ENCODE measurements around the gene GPRIN3. TPM values are rescaled to one million over a fixed set of nuclear protein-coding genes. Genes with fewer than 3 reads are reported as not detected.

GPRIN3 gene
- total and polyA plus RNA-seq, 10 of the 15 experiments (the other 5 are each of a cell fraction or from before 2014, with no cell fraction given), result under 0.01 to 0.05 (median 0.01) TPM; not detected in 6

DNA sequence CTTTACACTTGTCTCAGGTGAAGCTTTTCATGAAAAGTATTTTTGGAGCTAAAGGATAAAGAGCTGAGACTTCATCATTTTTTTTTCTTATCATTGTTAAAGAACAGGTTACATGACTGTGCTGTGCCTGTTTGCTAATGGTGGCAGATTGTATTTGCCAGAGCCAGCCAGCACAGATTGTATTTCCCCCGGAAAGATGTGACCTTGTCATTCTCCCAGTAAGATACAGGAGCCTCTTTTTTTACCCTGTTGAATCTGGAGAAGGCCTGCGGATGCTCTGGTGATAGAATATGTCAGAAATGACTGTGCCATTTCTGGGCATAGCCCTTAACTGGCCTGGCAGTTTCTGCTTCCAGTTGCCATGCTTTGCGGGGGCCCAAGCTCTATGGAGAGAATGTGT lies 91.9 kb downstream of the GPRIN3 start:
- no peaks in the 10 kb centered on the region for H3K79me2 ChIP-seq (ENCODE audit: control insufficient read depth, insufficient read depth, low read length)
- no peaks in the 10 kb centered on the region for H3K36me3 ChIP-seq (ENCODE audit: control insufficient read depth in 2 of 2, insufficient read depth in 2 of 2, low read length in 1 of 2)
- no peaks in the 10 kb centered on the region for H3K9me3 ChIP-seq (replicated peaks; ENCODE audit: control insufficient read depth, insufficient read depth, low read length)
- in situ Hi-C loops (cut with MboI), result no loop called here
- H3K9ac ChIP-seq (ENCODE audit: control insufficient read depth, insufficient read depth, low read length), result no peak overlapping the region
- H3K4me1 ChIP-seq (ENCODE audit: control insufficient read depth, insufficient read depth, low read length), result no peaks in the 10 kb centered on the region
- H3K27ac ChIP-seq (ENCODE audit: control insufficient read depth, insufficient read depth), result no peak overlapping the region
- RAD21 ChIA-PET (ENCODE audit: unreplicated experiment), result no interaction called here
- TF ChIP-seq SPI1 (IDR thresholded peaks at IDR 0.05; ENCODE audit: borderline replicate concordance, insufficient read depth, low read depth, low read length), result no peak
- TF ChIP-seq, protein P1, sequence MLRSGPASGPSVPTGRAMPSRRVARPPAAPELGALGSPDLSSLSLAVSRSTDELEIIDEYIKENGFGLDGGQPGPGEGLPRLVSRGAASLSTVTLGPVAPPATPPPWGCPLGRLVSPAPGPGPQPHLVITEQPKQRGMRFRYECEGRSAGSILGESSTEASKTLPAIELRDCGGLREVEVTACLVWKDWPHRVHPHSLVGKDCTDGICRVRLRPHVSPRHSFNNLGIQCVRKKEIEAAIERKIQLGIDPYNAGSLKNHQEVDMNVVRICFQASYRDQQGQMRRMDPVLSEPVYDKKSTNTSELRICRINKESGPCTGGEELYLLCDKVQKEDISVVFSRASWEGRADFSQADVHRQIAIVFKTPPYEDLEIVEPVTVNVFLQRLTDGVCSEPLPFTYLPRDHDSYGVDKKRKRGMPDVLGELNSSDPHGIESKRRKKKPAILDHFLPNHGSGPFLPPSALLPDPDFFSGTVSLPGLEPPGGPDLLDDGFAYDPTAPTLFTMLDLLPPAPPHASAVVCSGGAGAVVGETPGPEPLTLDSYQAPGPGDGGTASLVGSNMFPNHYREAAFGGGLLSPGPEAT (IDR thresholded peaks at IDR 0.05; ENCODE audit: low read depth), result no peak
- TF ChIP-seq, protein P2, sequence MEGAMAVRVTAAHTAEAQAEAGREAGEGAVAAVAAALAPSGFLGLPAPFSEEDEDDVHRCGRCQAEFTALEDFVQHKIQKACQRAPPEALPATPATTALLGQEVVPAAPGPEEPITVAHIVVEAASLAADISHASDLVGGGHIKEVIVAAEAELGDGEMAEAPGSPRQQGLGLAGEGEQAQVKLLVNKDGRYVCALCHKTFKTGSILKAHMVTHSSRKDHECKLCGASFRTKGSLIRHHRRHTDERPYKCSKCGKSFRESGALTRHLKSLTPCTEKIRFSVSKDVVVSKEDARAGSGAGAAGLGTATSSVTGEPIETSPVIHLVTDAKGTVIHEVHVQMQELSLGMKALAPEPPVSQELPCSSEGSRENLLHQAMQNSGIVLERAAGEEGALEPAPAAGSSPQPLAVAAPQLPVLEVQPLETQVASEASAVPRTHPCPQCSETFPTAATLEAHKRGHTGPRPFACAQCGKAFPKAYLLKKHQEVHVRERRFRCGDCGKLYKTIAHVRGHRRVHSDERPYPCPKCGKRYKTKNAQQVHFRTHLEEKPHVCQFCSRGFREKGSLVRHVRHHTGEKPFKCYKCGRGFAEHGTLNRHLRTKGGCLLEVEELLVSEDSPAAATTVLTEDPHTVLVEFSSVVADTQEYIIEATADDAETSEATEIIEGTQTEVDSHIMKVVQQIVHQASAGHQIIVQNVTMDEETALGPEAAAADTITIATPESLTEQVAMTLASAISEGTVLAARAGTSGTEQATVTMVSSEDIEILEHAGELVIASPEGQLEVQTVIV (IDR thresholded peaks at IDR 0.05; ENCODE audit: borderline replicate concordance, partially characterized antibody), result no peak
- TF ChIP-seq BACH1 (IDR thresholded peaks at IDR 0.05; ENCODE audit: borderline replicate concordance), result no peak
- TF ChIP-seq, protein P3, sequence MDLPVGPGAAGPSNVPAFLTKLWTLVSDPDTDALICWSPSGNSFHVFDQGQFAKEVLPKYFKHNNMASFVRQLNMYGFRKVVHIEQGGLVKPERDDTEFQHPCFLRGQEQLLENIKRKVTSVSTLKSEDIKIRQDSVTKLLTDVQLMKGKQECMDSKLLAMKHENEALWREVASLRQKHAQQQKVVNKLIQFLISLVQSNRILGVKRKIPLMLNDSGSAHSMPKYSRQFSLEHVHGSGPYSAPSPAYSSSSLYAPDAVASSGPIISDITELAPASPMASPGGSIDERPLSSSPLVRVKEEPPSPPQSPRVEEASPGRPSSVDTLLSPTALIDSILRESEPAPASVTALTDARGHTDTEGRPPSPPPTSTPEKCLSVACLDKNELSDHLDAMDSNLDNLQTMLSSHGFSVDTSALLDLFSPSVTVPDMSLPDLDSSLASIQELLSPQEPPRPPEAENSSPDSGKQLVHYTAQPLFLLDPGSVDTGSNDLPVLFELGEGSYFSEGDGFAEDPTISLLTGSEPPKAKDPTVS (IDR thresholded peaks at IDR 0.05; ENCODE audit: low read depth, low read length), result no peak
- no TSS peak for BruUV-seq (replicated peaks)
- SMC1A ChIA-PET (ENCODE audit: uncharacterized antibody, unreplicated experiment), result interaction anchor here (1.2 kb wide), 1 partner anchor 11 kb away, joined by 3 read pairs; no protein-coding TSS in a partner anchor
- H3K4me3 ChIP-seq, result no peak overlapping the region
- FAIRE-seq, result no peak
- POLR2A ChIA-PET, result interaction anchor here (0.5 kb wide), 1 partner anchor 198 kb away, joined by 4 read pairs; no protein-coding TSS in a partner anchor
- no peak overlapping the region for H2AFZ ChIP-seq (ENCODE audit: control insufficient read depth, low read depth, low read length)
- 0% methylated on average over 3 of the region's 3 CpGs for WGBS (ENCODE audit: insufficient coverage, insufficient replicate concordance, low lambda C conversion rate, missing lambda C conversion rate)
- ATAC-seq, result no peak
- no peak for DNase-seq (ENCODE audit: low read depth, low spot score)
- intact Hi-C loops (cut with micrococcal nuclease; ENCODE audit: unreplicated experiment), result no loop called here
- CTCF ChIA-PET, result no interaction called here
- no peaks in the 10 kb centered on the region for H4K20me1 ChIP-seq (ENCODE audit: control insufficient read depth, insufficient read depth)
- H3K4me2 ChIP-seq (ENCODE audit: control insufficient read depth, insufficient read depth), result no peak overlapping the region
- no peaks in the 10 kb centered on the region; a peak in 1 of 4 replicates for H3K27me3 ChIP-seq (replicated peaks in 1 of 2; ENCODE audit: control insufficient read depth in 2 of 2, insufficient read depth in 2 of 2, low read length in 1 of 2)
